Measurements from ENCODE around the gene RBM47.
"Not testable (repeated sequence)": the region's sequence is repeated elsewhere in the genome, so short reads cannot be mapped to it uniquely, and the experiment has no call there.

RBM47 gene

GRCh38 chr4:40523581-40523980 lies 106.1 kb downstream of the RBM47 start:
- H3K9me3 ChIP-seq (ENCODE audit: control insufficient read depth, low read length) = no peaks in the 10 kb centered on the region
- no peak overlapping the region for H2BK5ac ChIP-seq (ENCODE audit: low read depth, low read length, poor library complexity, severe bottlenecking)
- H4K8ac ChIP-seq (ENCODE audit: low read length) = no peak overlapping the region
- H3K9ac ChIP-seq (ENCODE audit: low read length) = no peak overlapping the region
- H3K4me1 ChIP-seq (ENCODE audit: control insufficient read depth, insufficient read depth, low read depth, low read length) = peaks cover 2% of the 10 kb centered on the region
- H2AFZ ChIP-seq (ENCODE audit: low read depth, low read length) = no peak overlapping the region
- no peak overlapping the region for H2BK12ac ChIP-seq (ENCODE audit: low read length in 2 of 2)
- H3K79me1 ChIP-seq (replicated peaks; ENCODE audit: low read length, poor library complexity, severe bottlenecking) = no peaks in the 10 kb centered on the region
- no peak overlapping the region for H3K23ac ChIP-seq (ENCODE audit: low read length in 2 of 2)
- H3K36me3 ChIP-seq (ENCODE audit: control insufficient read depth in 1 of 2, insufficient read depth in 2 of 2, low read depth in 1 of 2, low read length in 2 of 2) = no peaks in the 10 kb centered on the region
- H2BK15ac ChIP-seq (ENCODE audit: low read depth, poor library complexity, severe bottlenecking) = no peak overlapping the region
- no peak overlapping the region for H3K4ac ChIP-seq (ENCODE audit: low read depth in 1 of 2, low read length in 2 of 2)
- WGBS = 99% methylated on average over 5 of the region's 7 CpGs
- no peak overlapping the region for H2BK120ac ChIP-seq (ENCODE audit: low read depth, low read length)
- H2AK5ac ChIP-seq (ENCODE audit: low read length, severe bottlenecking) = no peak overlapping the region
- H3K14ac ChIP-seq (ENCODE audit: low read length in 2 of 2) = no peak overlapping the region
- H3K27ac ChIP-seq (ENCODE audit: low read length, poor library complexity, severe bottlenecking) = no peak overlapping the region
- H3K18ac ChIP-seq (ENCODE audit: low read depth in 1 of 2, low read length in 2 of 2) = no peak overlapping the region
- no peaks in the 10 kb centered on the region for H3K27me3 ChIP-seq (ENCODE audit: control insufficient read depth in 1 of 2, insufficient read depth in 1 of 2, low read length in 2 of 2)
- no peak overlapping the region for H3K4me2 ChIP-seq (ENCODE audit: low read length, poor library complexity, severe bottlenecking)
- no peak overlapping the region for H3K4me3 ChIP-seq (ENCODE audit: insufficient read depth in 1 of 2, low read depth in 1 of 2, low read length in 2 of 2)
- no peak overlapping the region for H4K91ac ChIP-seq (ENCODE audit: low read length)
- no peak for DNase-seq

GRCh38 chr4:40521957-40522356 lies 107.7 kb downstream of the RBM47 start:
- Histone ChIP-seq H3K23ac (ENCODE audit: low read length in 2 of 2) (no peak overlapping the region), H3K14ac (ENCODE audit: low read length in 2 of 2) (no peak overlapping the region), H3K18ac (ENCODE audit: low read depth in 1 of 2, low read length in 2 of 2) (no peak overlapping the region), H4K8ac (ENCODE audit: low read length) (no peak overlapping the region), H3K27ac (ENCODE audit: low read length, poor library complexity, severe bottlenecking) (no peak overlapping the region), H2BK15ac (ENCODE audit: low read depth, poor library complexity, severe bottlenecking) (no peak overlapping the region), H3K4me3 (ENCODE audit: insufficient read depth in 1 of 2, low read depth in 1 of 2, low read length in 2 of 2) (no peak overlapping the region), H3K79me1 (replicated peaks; ENCODE audit: low read length, poor library complexity, severe bottlenecking) (no peaks in the 10 kb centered on the region), H2AFZ (ENCODE audit: low read depth, low read length) (no peak overlapping the region), H4K91ac (ENCODE audit: low read length) (no peak overlapping the region), H2BK5ac (ENCODE audit: low read depth, low read length, poor library complexity, severe bottlenecking) (no peak overlapping the region), H3K9me3 (ENCODE audit: control insufficient read depth, low read length) (no peaks in the 10 kb centered on the region), H3K4me1 (ENCODE audit: control insufficient read depth, insufficient read depth, low read depth, low read length) (peaks cover 2% of the 10 kb centered on the region), H3K4me2 (ENCODE audit: low read length, poor library complexity, severe bottlenecking) (no peak overlapping the region), H3K36me3 (ENCODE audit: control insufficient read depth in 1 of 2, insufficient read depth in 2 of 2, low read depth in 1 of 2, low read length in 2 of 2) (no peaks in the 10 kb centered on the region), H3K9ac (ENCODE audit: low read length) (no peak overlapping the region), H2BK12ac (ENCODE audit: low read length in 2 of 2) (no peak overlapping the region), H2AK5ac (ENCODE audit: low read length, severe bottlenecking) (no peak overlapping the region), H2BK120ac (ENCODE audit: low read depth, low read length) (no peak overlapping the region), H3K27me3 (ENCODE audit: control insufficient read depth in 1 of 2, insufficient read depth in 1 of 2, low read length in 2 of 2) (no peaks in the 10 kb centered on the region), H3K4ac (ENCODE audit: low read depth in 1 of 2, low read length in 2 of 2) (no peak overlapping the region)
- DNase-seq = no peak
- WGBS = 100% methylated on average over 2 of the region's 2 CpGs

GRCh38 chr4:40520533-40520932 lies 109.1 kb downstream of the RBM47 start:
- H3K79me1 ChIP-seq (replicated peaks; ENCODE audit: low read length, poor library complexity, severe bottlenecking) = no peaks in the 10 kb centered on the region
- H3K27me3 ChIP-seq (ENCODE audit: control insufficient read depth in 1 of 2, insufficient read depth in 1 of 2, low read length in 2 of 2) = no peaks in the 10 kb centered on the region
- H2AK5ac ChIP-seq (ENCODE audit: low read length, severe bottlenecking) = peak overlapping the region; percentile 4
- H4K8ac ChIP-seq (ENCODE audit: low read length) = no peak overlapping the region
- H3K14ac ChIP-seq (ENCODE audit: low read length in 2 of 2) = no peak overlapping the region
- H3K9ac ChIP-seq (ENCODE audit: low read length) = no peak overlapping the region
- no peak for DNase-seq
- H3K4me1 ChIP-seq (ENCODE audit: control insufficient read depth, insufficient read depth, low read depth, low read length) = peaks cover 3% of the 10 kb centered on the region
- H3K27ac ChIP-seq (ENCODE audit: low read length, poor library complexity, severe bottlenecking) = no peak overlapping the region
- H3K4me3 ChIP-seq (ENCODE audit: insufficient read depth in 1 of 2, low read depth in 1 of 2, low read length in 2 of 2) = no peak overlapping the region
- no peak overlapping the region for H2BK15ac ChIP-seq (ENCODE audit: low read depth, poor library complexity, severe bottlenecking)
- H3K18ac ChIP-seq (ENCODE audit: low read depth in 1 of 2, low read length in 2 of 2) = no peak overlapping the region
- H3K36me3 ChIP-seq (ENCODE audit: control insufficient read depth in 1 of 2, insufficient read depth in 2 of 2, low read depth in 1 of 2, low read length in 2 of 2) = no peaks in the 10 kb centered on the region
- no peak overlapping the region for H3K23ac ChIP-seq (ENCODE audit: low read length in 2 of 2)
- H3K9me3 ChIP-seq (ENCODE audit: control insufficient read depth, low read length) = no peaks in the 10 kb centered on the region
- H3K4me2 ChIP-seq (ENCODE audit: low read length, poor library complexity, severe bottlenecking) = no peak overlapping the region
- H2AFZ ChIP-seq (ENCODE audit: low read depth, low read length) = no peak overlapping the region
- no peak overlapping the region for H2BK12ac ChIP-seq (ENCODE audit: low read length in 2 of 2)
- no peak overlapping the region for H3K4ac ChIP-seq (ENCODE audit: low read depth in 1 of 2, low read length in 2 of 2)
- H4K91ac ChIP-seq (ENCODE audit: low read length) = no peak overlapping the region
- WGBS = 94% methylated on average over 2 of the region's 4 CpGs
- no peak overlapping the region for H2BK5ac ChIP-seq (ENCODE audit: low read depth, low read length, poor library complexity, severe bottlenecking)
- H2BK120ac ChIP-seq (ENCODE audit: low read depth, low read length) = no peak overlapping the region

- not testable (repeated sequence) for H3K9ac ChIP-seq (ENCODE audit: low read length); H2BK5ac ChIP-seq (ENCODE audit: low read depth, low read length, poor library complexity, severe bottlenecking); H3K4me2 ChIP-seq (ENCODE audit: low read length, poor library complexity, severe bottlenecking); H3K27ac ChIP-seq (ENCODE audit: low read length, poor library complexity, severe bottlenecking); H2BK120ac ChIP-seq (ENCODE audit: low read depth, low read length); H3K9me3 ChIP-seq (ENCODE audit: control insufficient read depth, low read length); DNase-seq; H4K91ac ChIP-seq (ENCODE audit: low read length); H3K79me1 ChIP-seq (replicated peaks; ENCODE audit: low read length, poor library complexity, severe bottlenecking); H3K4me3 ChIP-seq (ENCODE audit: insufficient read depth in 1 of 2, low read depth in 1 of 2, low read length in 2 of 2); H2AK5ac ChIP-seq (ENCODE audit: low read length, severe bottlenecking); H3K23ac ChIP-seq (ENCODE audit: low read length in 2 of 2); H3K14ac ChIP-seq (ENCODE audit: low read length in 2 of 2); H2BK15ac ChIP-seq (ENCODE audit: low read depth, poor library complexity, severe bottlenecking); H2AFZ ChIP-seq (ENCODE audit: low read depth, low read length); H3K36me3 ChIP-seq (ENCODE audit: control insufficient read depth in 1 of 2, insufficient read depth in 2 of 2, low read depth in 1 of 2, low read length in 2 of 2); H4K8ac ChIP-seq (ENCODE audit: low read length); H3K4ac ChIP-seq (ENCODE audit: low read depth in 1 of 2, low read length in 2 of 2); H3K27me3 ChIP-seq (ENCODE audit: control insufficient read depth in 1 of 2, insufficient read depth in 1 of 2, low read length in 2 of 2); H3K18ac ChIP-seq (ENCODE audit: low read depth in 1 of 2, low read length in 2 of 2); H2BK12ac ChIP-seq (ENCODE audit: low read length in 2 of 2)
- H3K4me1 ChIP-seq (ENCODE audit: control insufficient read depth, insufficient read depth, low read depth, low read length) = peaks cover 12% of the 10 kb centered on the region
- WGBS = 94% methylated on average over 4 of the region's 5 CpGs
Measured at GRCh38 chr4:40517081-40517480, 112.6 kb downstream of the RBM47 start.
